Measurements from ENCODE around the gene HBG1. TPM values are rescaled to one million over a fixed set of nuclear protein-coding genes. Genes with fewer than 3 reads are reported as not detected.

HBG1 gene
- total RNA-seq, 1 donor from 2014 or later, result not detected

DNA sequence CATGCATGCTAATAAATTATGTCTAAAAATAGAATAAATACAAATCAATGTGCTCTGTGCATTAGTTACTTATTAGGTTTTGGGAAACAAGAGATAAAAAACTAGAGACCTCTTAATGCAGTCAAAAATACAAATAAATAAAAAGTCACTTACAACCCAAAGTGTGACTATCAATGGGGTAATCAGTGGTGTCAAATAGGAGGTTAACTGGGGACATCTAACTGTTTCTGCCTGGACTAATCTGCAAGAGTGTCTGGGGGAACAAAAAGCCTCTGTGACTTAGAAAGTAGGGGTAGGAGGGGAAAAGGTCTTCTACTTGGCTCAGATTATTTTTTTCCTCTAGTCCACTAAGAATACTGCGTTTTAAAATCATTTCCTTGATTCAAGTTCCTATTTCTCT lies 22.0 kb downstream of the HBG1 start:
- no peaks in the 10 kb centered on the region for H3K9me3 Mint-ChIP-seq (ENCODE audit: unreplicated experiment)
- no peak overlapping the region for H3K4me2 ChIP-seq (ENCODE audit: low read length)
- no peaks in the 10 kb centered on the region for H3K79me2 ChIP-seq (ENCODE audit: insufficient read depth, low read length)
- no peak overlapping the region for H2AFZ ChIP-seq (ENCODE audit: low read depth, low read length)
- no peaks in the 10 kb centered on the region for H3K4me1 Mint-ChIP-seq (ENCODE audit: low read depth, unreplicated experiment)
- H4K20me1 ChIP-seq (ENCODE audit: insufficient read depth, low read length), result no peaks in the 10 kb centered on the region
- no peak overlapping the region for H3K27ac Mint-ChIP-seq (ENCODE audit: unreplicated experiment)
- H3K36me3 Mint-ChIP-seq (ENCODE audit: low read depth, unreplicated experiment), result no peaks in the 10 kb centered on the region
- no peaks in the 10 kb centered on the region for H3K36me3 ChIP-seq (ENCODE audit: insufficient read depth, low read length)
- no peak overlapping the region for H3K4me3 Mint-ChIP-seq (ENCODE audit: unreplicated experiment)
- DNase-seq (ENCODE audit: low read depth), result no peak
- H3K9ac ChIP-seq (ENCODE audit: low read length), result no peak overlapping the region
- H3K9me3 ChIP-seq (ENCODE audit: insufficient read depth, low read depth, low read length), result no peaks in the 10 kb centered on the region
- no peaks in the 10 kb centered on the region for H3K4me1 ChIP-seq (ENCODE audit: insufficient read depth, low read length)
- no peak overlapping the region for H3K4me3 ChIP-seq (ENCODE audit: insufficient read depth, low read depth, low read length)
- H3K27me3 ChIP-seq (ENCODE audit: insufficient read depth, low read length), result no peaks in the 10 kb centered on the region
- no peaks in the 10 kb centered on the region for H3K27me3 Mint-ChIP-seq (ENCODE audit: low read depth, unreplicated experiment)
- no peak for FAIRE-seq
- H3K27ac ChIP-seq (ENCODE audit: low read depth, low read length), result no peak overlapping the region
- TF ChIP-seq EZH2 (IDR thresholded peaks at IDR 0.05; ENCODE audit: insufficient read depth, low read length), result no peak
- TF ChIP-seq, protein P1, sequence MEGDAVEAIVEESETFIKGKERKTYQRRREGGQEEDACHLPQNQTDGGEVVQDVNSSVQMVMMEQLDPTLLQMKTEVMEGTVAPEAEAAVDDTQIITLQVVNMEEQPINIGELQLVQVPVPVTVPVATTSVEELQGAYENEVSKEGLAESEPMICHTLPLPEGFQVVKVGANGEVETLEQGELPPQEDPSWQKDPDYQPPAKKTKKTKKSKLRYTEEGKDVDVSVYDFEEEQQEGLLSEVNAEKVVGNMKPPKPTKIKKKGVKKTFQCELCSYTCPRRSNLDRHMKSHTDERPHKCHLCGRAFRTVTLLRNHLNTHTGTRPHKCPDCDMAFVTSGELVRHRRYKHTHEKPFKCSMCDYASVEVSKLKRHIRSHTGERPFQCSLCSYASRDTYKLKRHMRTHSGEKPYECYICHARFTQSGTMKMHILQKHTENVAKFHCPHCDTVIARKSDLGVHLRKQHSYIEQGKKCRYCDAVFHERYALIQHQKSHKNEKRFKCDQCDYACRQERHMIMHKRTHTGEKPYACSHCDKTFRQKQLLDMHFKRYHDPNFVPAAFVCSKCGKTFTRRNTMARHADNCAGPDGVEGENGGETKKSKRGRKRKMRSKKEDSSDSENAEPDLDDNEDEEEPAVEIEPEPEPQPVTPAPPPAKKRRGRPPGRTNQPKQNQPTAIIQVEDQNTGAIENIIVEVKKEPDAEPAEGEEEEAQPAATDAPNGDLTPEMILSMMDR (IDR thresholded peaks at IDR 0.05; ENCODE audit: insufficient read depth, low read depth, low read length), result no peak

DNA sequence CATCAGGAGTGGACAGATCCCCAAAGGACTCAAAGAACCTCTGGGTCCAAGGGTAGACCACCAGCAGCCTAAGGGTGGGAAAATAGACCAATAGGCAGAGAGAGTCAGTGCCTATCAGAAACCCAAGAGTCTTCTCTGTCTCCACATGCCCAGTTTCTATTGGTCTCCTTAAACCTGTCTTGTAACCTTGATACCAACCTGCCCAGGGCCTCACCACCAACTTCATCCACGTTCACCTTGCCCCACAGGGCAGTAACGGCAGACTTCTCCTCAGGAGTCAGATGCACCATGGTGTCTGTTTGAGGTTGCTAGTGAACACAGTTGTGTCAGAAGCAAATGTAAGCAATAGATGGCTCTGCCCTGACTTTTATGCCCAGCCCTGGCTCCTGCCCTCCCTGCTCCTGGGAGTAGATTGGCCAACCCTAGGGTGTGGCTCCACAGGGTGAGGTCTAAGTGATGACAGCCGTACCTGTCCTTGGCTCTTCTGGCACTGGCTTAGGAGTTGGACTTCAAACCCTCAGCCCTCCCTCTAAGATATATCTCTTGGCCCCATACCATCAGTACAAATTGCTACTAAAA lies 22.8 kb downstream of the HBG1 start, which contains the start of gene HBB:
HBB (minus strand) TSS at position 340 of the 579 bp plus-strand sequence; CDS start at position 290, 50 bp downstream.
- TF ChIP-seq, protein P1 (IDR thresholded peaks at IDR 0.05; ENCODE audit: insufficient read depth, low read depth, low read length), result no peak
- no peak for TF ChIP-seq EZH2 (IDR thresholded peaks at IDR 0.05; ENCODE audit: insufficient read depth, low read length)
- Histone ChIP-seq H3K79me2 (ENCODE audit: insufficient read depth, low read length) (no peaks in the 10 kb centered on the region), H3K4me1 (ENCODE audit: insufficient read depth, low read length) (no peaks in the 10 kb centered on the region), H3K36me3 (ENCODE audit: insufficient read depth, low read length) (no peaks in the 10 kb centered on the region), H3K27ac (ENCODE audit: low read depth, low read length) (no peak within 1 kb of the TSS), H2AFZ (ENCODE audit: low read depth, low read length) (no peak within 1 kb of the TSS), H3K4me2 (ENCODE audit: low read length) (no peak within 1 kb of the TSS), H3K27me3 (ENCODE audit: insufficient read depth, low read length) (no peaks in the 10 kb centered on the region), H4K20me1 (ENCODE audit: insufficient read depth, low read length) (no peaks in the 10 kb centered on the region), H3K4me3 (ENCODE audit: insufficient read depth, low read depth, low read length) (no peak within 1 kb of the TSS), H3K9ac (ENCODE audit: low read length) (no peak within 1 kb of the TSS), H3K9me3 (ENCODE audit: insufficient read depth, low read depth, low read length) (no peaks in the 10 kb centered on the region)
- Mint-ChIP-seq H3K9me3 (ENCODE audit: unreplicated experiment) (peaks cover 2% of the 10 kb centered on the region), H3K4me3 (ENCODE audit: unreplicated experiment) (no peak within 1 kb of the TSS), H3K27me3 (ENCODE audit: low read depth, unreplicated experiment) (no peaks in the 10 kb centered on the region), H3K27ac (ENCODE audit: unreplicated experiment) (no peak within 1 kb of the TSS), H3K36me3 (ENCODE audit: low read depth, unreplicated experiment) (no peaks in the 10 kb centered on the region), H3K4me1 (ENCODE audit: low read depth, unreplicated experiment) (no peaks in the 10 kb centered on the region)
- DNase-seq (ENCODE audit: low read depth) (no peak), FAIRE-seq (no peak)

DNA sequence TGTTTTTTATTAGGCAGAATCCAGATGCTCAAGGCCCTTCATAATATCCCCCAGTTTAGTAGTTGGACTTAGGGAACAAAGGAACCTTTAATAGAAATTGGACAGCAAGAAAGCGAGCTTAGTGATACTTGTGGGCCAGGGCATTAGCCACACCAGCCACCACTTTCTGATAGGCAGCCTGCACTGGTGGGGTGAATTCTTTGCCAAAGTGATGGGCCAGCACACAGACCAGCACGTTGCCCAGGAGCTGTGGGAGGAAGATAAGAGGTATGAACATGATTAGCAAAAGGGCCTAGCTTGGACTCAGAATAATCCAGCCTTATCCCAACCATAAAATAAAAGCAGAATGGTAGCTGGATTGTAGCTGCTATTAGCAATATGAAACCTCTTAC lies 24.2 kb downstream of the HBG1 start:
- Mint-ChIP-seq H3K36me3 (ENCODE audit: low read depth, unreplicated experiment) (no peaks in the 10 kb centered on the region), H3K27ac (ENCODE audit: unreplicated experiment) (no peak overlapping the region), H3K9me3 (ENCODE audit: unreplicated experiment) (peaks cover 2% of the 10 kb centered on the region), H3K4me1 (ENCODE audit: low read depth, unreplicated experiment) (no peaks in the 10 kb centered on the region), H3K4me3 (ENCODE audit: unreplicated experiment) (no peak overlapping the region), H3K27me3 (ENCODE audit: low read depth, unreplicated experiment) (no peaks in the 10 kb centered on the region)
- TF ChIP-seq EZH2 (IDR thresholded peaks at IDR 0.05; ENCODE audit: insufficient read depth, low read length), result no peak
- TF ChIP-seq, protein P1 (IDR thresholded peaks at IDR 0.05; ENCODE audit: insufficient read depth, low read depth, low read length), result no peak
- no peaks in the 10 kb centered on the region for H3K36me3 ChIP-seq (ENCODE audit: insufficient read depth, low read length)
- no peak overlapping the region for H2AFZ ChIP-seq (ENCODE audit: low read depth, low read length)
- DNase-seq (ENCODE audit: low read depth) (no peak), FAIRE-seq (no peak)
- H3K4me3 ChIP-seq (ENCODE audit: insufficient read depth, low read depth, low read length), result no peak overlapping the region
- H3K27me3 ChIP-seq (ENCODE audit: insufficient read depth, low read length), result no peaks in the 10 kb centered on the region
- no peaks in the 10 kb centered on the region for H4K20me1 ChIP-seq (ENCODE audit: insufficient read depth, low read length)
- no peaks in the 10 kb centered on the region for H3K4me1 ChIP-seq (ENCODE audit: insufficient read depth, low read length)
- H3K9me3 ChIP-seq (ENCODE audit: insufficient read depth, low read depth, low read length), result no peaks in the 10 kb centered on the region
- no peak overlapping the region for H3K9ac ChIP-seq (ENCODE audit: low read length)
- H3K79me2 ChIP-seq (ENCODE audit: insufficient read depth, low read length), result no peaks in the 10 kb centered on the region
- H3K27ac ChIP-seq (ENCODE audit: low read depth, low read length), result no peak overlapping the region
- H3K4me2 ChIP-seq (ENCODE audit: low read length), result no peak overlapping the region

All from astrocyte (in vitro differentiated cells and primary cell).